Measurements from ENCODE around the gene FDX1. TPM values are rescaled to one million over a fixed set of nuclear protein-coding genes. Genes with fewer than 3 reads are reported as not detected.

FDX1 gene
- total and polyA plus RNA-seq, 2 of the 8 experiments (the other 6 are each of a cell fraction or from before 2014, with no cell fraction given), result 3.7 to 9.6 TPM

GRCh38 chr11:110513259-110513801 is 83.6 kb downstream of the FDX1 start:
- H3K23me2 ChIP-seq (ENCODE audit: low read depth, low read length), result no peaks in the 10 kb centered on the region
- H2AFZ ChIP-seq (ENCODE audit: low read length), result no peak overlapping the region
- DNase-seq (ENCODE audit: low read depth in 1 of 2, low spot score in 2 of 2) (no peak), FAIRE-seq (no peak)
- H3K4me3 ChIP-seq (ENCODE audit: extremely low read depth in 1 of 4, insufficient read depth in 2 of 4, low read depth in 3 of 4, low read length in 4 of 4), result no peak overlapping the region
- no peak overlapping the region for H3K56ac ChIP-seq (replicated peaks; ENCODE audit: insufficient read length, low read depth, low read length)
- H2BK12ac ChIP-seq (ENCODE audit: low read depth, low read length), result no peak overlapping the region
- no peak overlapping the region for H4K8ac ChIP-seq (ENCODE audit: extremely low read depth, insufficient read depth, low read length)
- H3K23ac ChIP-seq (ENCODE audit: insufficient read length), result no peak overlapping the region
- no peak overlapping the region for H3K4me2 ChIP-seq (ENCODE audit: insufficient read depth in 1 of 2, low read depth in 2 of 2, low read length in 2 of 2)
- no peaks in the 10 kb centered on the region for H3K79me1 ChIP-seq (ENCODE audit: low read depth, low read length)
- H3K14ac ChIP-seq (ENCODE audit: insufficient read length), result no peak overlapping the region
- ChIA-PET CTCF (ENCODE audit: partially characterized antibody) (no interaction called here), POLR2A (ENCODE audit: partially characterized antibody) (no interaction called here)
- peaks cover 0 to 5% of the 10 kb centered on the region in 2 experiments; a peak in 1 of 4 replicates for H3K9me3 ChIP-seq (ENCODE audit: insufficient read depth in 2 of 2, low read depth in 1 of 2, low read length in 1 of 2)
- no peaks in the 10 kb centered on the region for H3K27me3 ChIP-seq (replicated peaks in 1 of 4; ENCODE audit: control insufficient read depth in 3 of 4, extremely low read depth in 1 of 4, insufficient read depth in 3 of 4, low read length in 3 of 4)
- H2BK20ac ChIP-seq (ENCODE audit: low read length), result no peak overlapping the region
- no peak overlapping the region for H4K5ac ChIP-seq (ENCODE audit: insufficient read length, low read depth, low read length)
- H2BK5ac ChIP-seq (ENCODE audit: low read depth, low read length), result no peak overlapping the region
- H3K79me2 ChIP-seq (ENCODE audit: control insufficient read depth in 1 of 2, insufficient read depth in 2 of 2, low read length in 2 of 2), result no peaks in the 10 kb centered on the region
- H4K91ac ChIP-seq (replicated peaks; ENCODE audit: insufficient read length, low read length), result no peak overlapping the region
- no peak overlapping the region for H2BK120ac ChIP-seq (replicated peaks; ENCODE audit: low read depth, low read length)
- H3K4me1 ChIP-seq (replicated peaks in 1 of 4; ENCODE audit: control insufficient read depth in 3 of 4, insufficient read depth in 4 of 4, low read length in 3 of 4), result no peaks in the 10 kb centered on the region
- no peak overlapping the region for H3K27ac ChIP-seq (ENCODE audit: low read depth, low read length)
- H3K4ac ChIP-seq (replicated peaks; ENCODE audit: insufficient read length, low read depth, low read length), result no peak overlapping the region
- no peak overlapping the region for H2AK5ac ChIP-seq (ENCODE audit: low read depth, low read length)
- H3K36me3 ChIP-seq (ENCODE audit: control insufficient read depth in 2 of 4, insufficient read depth in 4 of 4, low read length in 3 of 4), result no peaks in the 10 kb centered on the region; a peak in 1 of 8 replicates
- H3K9ac ChIP-seq (replicated peaks in 1 of 4; ENCODE audit: extremely low read depth in 1 of 4, low read depth in 3 of 4, low read length in 3 of 4), result no peak overlapping the region
- H4K20me1 ChIP-seq (replicated peaks in 1 of 2; ENCODE audit: control insufficient read depth in 1 of 2, insufficient read depth in 2 of 2, low read length in 2 of 2), result no peaks in the 10 kb centered on the region
- H3K18ac ChIP-seq (ENCODE audit: extremely low read depth, low read length), result no peak overlapping the region
- WGBS, 2 experiments (ENCODE audit: extremely low coverage in 1 of 2, insufficient coverage in 1 of 2, insufficient read length in 1 of 2, insufficient replicate concordance in 2 of 2, low coverage in 1 of 2, low lambda C conversion rate in 2 of 2, missing lambda C conversion rate in 1 of 2), result 93% methylated on average over 12 of the region's 12 CpGs; no CpG with 5 or more reads in 1 of the 2 experiments
- H2BK15ac ChIP-seq (ENCODE audit: low read length), result no peak overlapping the region
- TF ChIP-seq SP2 (IDR thresholded peaks at IDR 0.05; ENCODE audit: low read length) (no peak), BRCA1 (IDR thresholded peaks at IDR 0.05; ENCODE audit: low read depth, low read length) (no peak), CHD2 (IDR thresholded peaks at IDR 0.05; ENCODE audit: low read length) (no peak), ATF2 (IDR thresholded peaks at IDR 0.05; ENCODE audit: low read length) (no peak), USF2 (IDR thresholded peaks at IDR 0.05; ENCODE audit: low read length) (no peak), ATF3 (IDR thresholded peaks at IDR 0.05; ENCODE audit: insufficient read depth, low read depth, low read length) (no peak), SUZ12 (IDR thresholded peaks at IDR 0.05; ENCODE audit: low read length) (no peak), CHD1 (IDR thresholded peaks at IDR 0.05; ENCODE audit: low read depth, low read length) (no peak), YY1 (IDR thresholded peaks at IDR 0.05; ENCODE audit: low read depth, low read length) (no peak), JUN (IDR thresholded peaks at IDR 0.05; ENCODE audit: low read depth, low read length) (no peak), TBP (IDR thresholded peaks at IDR 0.05; ENCODE audit: low read depth, low read length) (no peak)
